HG02981 (cell line): ENCODE data around the gene PACS1.

Experiments used
- ATAC-seq: cut with Tn5 transposase; IDR thresholded peaks from one replicate; pipeline ENCODE4 v1.9.1; 2021; ENCODE audit warnings: mild to moderate bottlenecking, moderate library complexity; ENCODE audit not compliant: unreplicated experiment

PACS1 gene

GRCh38 chr11:66131937-66132632 lies 62.0 kb downstream of the PACS1 start:
- no peak for ATAC-seq

GRCh38 chr11:66133216-66133775 lies 63.2 kb downstream of the PACS1 start:
- no peak for ATAC-seq

GRCh38 chr11:66136752-66137123 lies 66.7 kb downstream of the PACS1 start:
- ATAC-seq = no peak

GRCh38 chr11:66139817-66140404 lies 69.8 kb downstream of the PACS1 start:
- ATAC-seq = no peak

- ATAC-seq = no peak
Measured at GRCh38 chr11:66142370-66143263, 72.5 kb downstream of the PACS1 start.

- ATAC-seq = no peak
Measured at GRCh38 chr11:66143264-66143566, 73.1 kb downstream of the PACS1 start.

GRCh38 chr11:66143996-66144678 lies 74.1 kb downstream of the PACS1 start:
- no peak for ATAC-seq

- no peak for ATAC-seq
Measured at GRCh38 chr11:66146074-66146473, 76.0 kb downstream of the PACS1 start.

- ATAC-seq = no peak
Measured at GRCh38 chr11:66146940-66147339, 76.9 kb downstream of the PACS1 start.

- ATAC-seq = no peak
Measured at GRCh38 chr11:66150140-66150539, 80.1 kb downstream of the PACS1 start.

GRCh38 chr11:66150725-66151124 lies 80.7 kb downstream of the PACS1 start:
- ATAC-seq = no peak

- no peak for ATAC-seq
Measured at GRCh38 chr11:66151273-66151672, 81.2 kb downstream of the PACS1 start.

GRCh38 chr11:66154109-66154508 lies 84.0 kb downstream of the PACS1 start:
- ATAC-seq = no peak

GRCh38 chr11:66155387-66156073 lies 85.5 kb downstream of the PACS1 start:
- ATAC-seq = no peak

GRCh38 chr11:66157182-66157864 lies 87.3 kb downstream of the PACS1 start:
- no peak for ATAC-seq

- ATAC-seq = no peak
Measured at GRCh38 chr11:66158156-66158555, 88.1 kb downstream of the PACS1 start.

GRCh38 chr11:66159324-66159984 lies 89.4 kb downstream of the PACS1 start:
- ATAC-seq = no peak

GRCh38 chr11:66160709-66161108 lies 90.6 kb downstream of the PACS1 start:
- no peak for ATAC-seq

- no peak for ATAC-seq
Measured at GRCh38 chr11:66168289-66168688, 98.2 kb downstream of the PACS1 start.
